HG03457 (cell line): ENCODE results near the gene HDDC3.

Experiments
- ATAC-seq: cut with Tn5 transposase; IDR thresholded peaks from one replicate; pipeline ENCODE4 v1.9.1; 2021; ENCODE audit warnings: moderate number of reproducible peaks; ENCODE audit not compliant: unreplicated experiment

The HDDC3 gene

DNA sequence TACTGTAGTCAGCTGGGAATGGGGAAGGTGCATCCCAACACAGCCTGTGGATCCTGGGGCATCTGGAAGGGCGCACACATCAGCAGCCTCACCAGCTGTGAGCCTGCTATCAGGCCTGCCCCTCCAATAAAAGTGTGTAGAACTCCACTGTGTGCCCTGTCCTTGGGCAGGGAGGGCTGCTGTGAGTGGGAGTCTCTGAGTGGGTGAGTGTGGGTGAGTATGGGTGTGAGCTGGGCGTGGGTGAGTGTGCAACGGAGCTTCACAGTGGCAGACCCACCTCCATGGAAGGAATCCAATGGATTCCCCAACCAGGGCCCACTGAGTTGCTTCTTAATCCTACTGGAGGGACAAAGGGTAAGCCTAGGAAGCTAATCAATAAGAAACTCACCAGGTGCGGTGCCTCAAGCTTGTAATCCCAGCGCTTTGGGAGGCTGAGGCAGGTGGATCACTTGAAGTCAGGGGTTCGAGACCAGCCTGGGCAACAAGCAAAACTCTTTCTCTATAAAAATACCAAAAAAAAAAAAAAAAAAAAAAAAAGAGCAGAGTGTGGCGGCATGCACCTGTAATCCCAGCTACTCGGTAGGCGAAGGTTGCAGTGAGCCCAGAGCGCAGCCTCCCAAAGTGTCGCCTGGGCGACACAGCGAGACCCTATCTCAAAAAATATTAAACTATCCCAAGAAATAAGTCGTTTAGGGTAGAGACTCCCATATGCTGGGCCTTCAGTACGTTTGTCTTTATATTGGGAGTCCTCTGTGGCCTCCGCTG lies 21.8 kb upstream of the HDDC3 start:
- no peak for ATAC-seq

DNA sequence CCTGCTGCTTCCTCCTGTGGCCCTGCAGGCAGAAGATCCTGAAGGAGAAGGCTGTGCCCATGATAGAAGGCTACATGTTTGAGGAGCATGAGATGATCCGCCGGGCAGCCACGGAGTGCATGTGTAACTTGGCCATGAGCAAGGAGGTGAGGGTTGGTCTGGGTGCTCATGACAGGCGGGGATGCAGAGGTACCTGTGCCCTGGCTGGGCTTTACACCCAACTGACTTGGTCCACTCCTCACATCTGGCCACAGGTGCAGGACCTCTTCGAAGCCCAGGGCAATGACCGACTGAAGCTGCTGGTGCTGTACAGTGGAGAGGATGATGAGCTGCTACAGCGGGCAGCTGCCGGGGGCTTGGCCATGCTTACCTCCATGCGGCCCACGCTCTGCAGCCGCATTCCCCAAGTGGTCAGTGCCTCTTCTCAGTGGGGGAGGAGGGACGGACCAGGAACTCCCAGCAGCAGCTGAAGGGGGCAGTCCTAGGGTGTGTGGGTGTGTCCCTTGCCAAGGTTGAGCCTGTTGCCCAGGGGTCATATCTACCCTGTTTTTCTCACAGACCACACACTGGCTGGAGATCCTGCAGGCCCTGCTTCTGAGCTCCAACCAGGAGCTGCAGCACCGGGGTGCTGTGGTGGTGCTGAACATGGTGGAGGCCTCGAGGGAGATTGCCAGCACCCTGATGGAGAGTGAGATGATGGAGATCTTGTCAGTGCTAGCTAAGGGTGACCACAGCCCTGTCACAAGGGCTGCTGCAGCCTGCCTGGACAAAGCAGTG lies 20.7 kb upstream of the HDDC3 start:
- no peak for ATAC-seq

DNA sequence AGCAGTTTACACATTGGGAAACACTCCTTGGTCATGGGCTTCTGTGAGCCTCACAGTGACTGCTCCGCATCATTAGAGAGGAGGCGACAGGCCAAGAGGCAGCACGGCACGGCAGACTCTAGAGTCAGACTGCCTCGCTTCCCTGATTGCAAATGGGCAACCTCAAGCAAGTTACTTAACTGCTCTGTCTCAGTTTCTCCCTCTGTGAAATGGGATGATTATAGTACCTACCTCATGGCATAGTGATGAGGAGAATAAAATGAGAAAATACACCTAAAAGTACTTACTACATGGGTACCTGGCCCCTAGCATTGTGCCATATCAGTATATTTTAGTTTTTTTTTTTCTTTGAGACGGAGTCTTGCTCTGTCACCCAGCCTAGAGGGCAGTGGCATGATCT lies 18.3 kb upstream of the HDDC3 start:
- ATAC-seq, result no peak

DNA sequence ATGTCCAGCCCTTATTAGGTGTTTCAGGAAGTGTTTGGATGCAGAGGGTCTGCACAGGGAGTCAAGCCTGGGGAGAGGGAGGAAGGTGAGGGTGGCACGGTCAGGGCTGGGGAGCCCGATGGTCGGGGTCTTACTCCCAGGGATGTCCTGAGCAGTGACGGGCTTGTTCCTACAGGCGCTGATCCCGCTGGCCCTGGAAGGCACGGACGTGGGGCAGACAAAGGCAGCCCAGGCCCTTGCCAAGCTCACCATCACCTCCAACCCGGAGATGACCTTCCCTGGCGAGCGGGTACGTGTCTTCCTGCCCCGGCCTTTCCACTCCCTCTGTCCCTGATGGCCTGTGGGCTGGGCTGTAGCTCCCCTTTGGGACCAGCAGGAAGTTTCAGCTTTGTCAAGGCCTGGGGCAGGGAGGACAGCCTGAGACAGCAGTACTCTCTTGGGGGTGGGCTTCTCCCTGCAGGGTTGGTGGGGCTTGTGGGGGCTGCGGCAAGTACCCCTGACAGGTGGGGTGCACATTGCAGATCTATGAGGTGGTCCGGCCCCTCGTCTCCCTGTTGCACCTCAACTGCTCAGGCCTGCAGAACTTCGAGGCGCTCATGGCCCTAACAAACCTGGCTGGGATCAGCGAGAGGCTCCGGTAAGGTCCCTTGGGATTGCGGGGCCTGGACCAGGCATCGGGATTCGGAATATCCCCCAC lies 17.8 kb upstream of the HDDC3 start:
- ATAC-seq, result no peak

DNA sequence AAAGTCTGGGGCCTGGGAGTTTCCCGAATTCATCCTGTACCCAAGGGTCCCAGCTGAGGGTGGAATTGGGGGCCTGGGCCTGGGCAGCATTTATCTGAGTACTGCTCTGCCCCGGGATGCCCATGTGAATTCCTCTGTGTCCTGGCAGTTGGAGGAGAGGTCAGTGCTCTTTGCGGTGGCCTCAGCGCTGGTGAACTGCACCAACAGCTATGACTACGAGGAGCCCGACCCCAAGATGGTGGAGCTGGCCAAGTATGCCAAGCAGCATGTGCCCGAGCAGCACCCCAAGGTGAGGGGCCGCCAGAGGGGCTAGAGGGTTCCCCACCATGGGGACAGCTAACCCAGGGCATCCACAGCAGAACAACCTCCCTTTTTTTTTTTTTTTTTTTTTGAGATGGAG lies 16.2 kb upstream of the HDDC3 start:
- ATAC-seq, result no peak

DNA sequence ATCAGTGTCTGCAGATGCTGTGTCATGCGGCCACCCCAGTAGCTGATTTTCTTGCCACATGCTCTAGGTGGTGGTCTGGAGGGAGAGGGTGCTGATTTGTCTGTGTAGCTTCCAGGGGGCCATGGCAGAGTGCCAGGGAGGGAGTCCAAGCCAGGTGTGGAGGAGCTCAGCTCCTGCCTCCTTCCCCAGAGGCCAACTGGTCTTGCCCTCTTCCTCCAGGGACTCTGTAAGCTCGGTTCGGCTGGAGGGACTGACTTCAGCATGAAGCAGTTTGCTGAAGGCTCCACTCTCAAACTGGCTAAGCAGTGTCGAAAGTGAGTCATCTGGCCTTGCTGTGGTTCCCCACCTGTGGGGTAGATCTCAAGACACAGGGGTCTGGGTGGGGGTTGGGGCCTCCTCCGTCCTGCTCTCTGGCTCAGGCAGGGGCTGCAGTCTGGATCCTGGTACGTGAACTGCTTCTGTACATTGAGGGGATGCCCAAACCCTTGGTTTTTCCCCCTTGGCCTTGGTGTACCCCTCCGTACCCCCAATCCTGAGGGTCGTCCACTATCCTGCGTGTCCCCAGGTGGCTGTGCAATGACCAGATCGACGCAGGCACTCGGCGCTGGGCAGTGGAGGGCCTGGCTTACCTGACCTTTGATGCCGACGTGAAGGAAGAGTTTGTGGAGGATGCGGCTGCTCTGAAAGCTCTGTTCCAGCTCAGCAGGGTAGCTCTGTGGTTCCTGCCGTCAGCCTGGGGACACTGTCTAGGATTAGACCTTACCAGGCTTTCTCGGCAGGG lies 15.4 kb upstream of the HDDC3 start:
- no peak for ATAC-seq

DNA sequence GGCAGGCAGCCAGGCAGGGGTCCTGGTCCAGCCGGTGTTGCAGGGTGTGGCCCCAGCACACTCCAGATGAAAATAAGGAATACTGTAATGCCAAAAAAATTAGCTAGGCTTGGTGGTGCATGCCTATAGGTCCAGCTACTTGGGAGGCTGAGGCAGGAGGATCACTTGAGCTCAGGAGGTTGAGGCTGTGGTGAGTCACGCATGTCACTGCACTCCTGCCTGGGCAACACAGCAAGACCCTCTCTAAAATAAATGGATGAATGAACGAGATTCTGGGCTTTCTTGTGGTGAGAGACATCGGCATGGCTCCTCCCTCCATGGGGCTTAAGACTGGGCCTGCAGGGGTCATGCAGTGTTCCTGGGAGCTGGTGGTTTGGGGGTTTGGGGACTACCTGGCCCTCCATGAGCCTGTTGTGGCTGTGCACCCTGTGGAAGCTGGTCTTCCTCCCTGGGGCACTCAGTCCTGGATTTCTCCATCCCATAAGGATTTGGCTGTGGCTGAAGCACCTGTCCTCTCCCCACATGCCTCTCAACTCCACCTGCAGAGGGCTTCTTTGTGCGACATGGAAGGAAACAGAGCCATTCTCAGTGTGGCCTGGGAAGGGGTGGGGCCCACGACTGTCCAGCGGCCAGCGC lies 14.7 kb upstream of the HDDC3 start:
- no peak for ATAC-seq

DNA sequence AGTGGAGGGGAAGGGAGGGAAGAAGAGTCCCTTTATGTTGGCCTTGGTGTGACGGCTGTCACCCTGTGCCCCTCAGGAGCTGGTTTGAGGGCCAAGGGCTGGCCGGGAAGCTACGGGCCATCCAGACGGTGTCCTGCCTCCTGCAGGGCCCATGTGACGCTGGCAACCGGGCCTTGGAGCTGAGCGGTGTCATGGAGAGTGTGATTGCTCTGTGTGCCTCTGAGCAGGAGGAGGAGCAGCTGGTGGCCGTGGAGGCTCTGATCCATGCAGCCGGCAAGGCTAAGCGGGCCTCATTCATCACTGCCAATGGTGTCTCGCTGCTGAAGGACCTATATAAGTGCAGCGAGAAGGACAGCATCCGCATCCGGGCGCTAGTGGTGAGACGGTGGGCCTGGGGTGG lies 14.2 kb upstream of the HDDC3 start:
- ATAC-seq, result no peak

DNA sequence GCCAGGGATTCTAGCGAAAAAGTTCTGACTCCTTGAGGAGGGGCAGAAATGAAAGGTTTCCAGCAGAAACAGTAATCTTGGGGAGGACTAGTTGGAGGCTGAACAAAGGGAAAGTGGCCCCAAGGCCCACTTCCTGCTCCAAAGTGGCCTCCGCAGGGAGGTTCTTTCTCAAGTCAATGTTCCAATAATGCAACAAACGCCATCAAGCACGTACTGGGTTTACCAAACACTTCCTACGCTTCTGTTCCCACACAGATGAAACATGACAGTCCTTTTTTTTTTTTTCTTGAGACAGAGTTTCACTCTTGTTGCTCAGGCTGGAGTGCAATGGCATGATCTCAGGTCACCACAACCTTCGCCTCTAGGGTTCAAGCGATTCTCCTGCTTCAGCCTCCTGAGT lies 12.7 kb upstream of the HDDC3 start:
- ATAC-seq, result no peak

DNA sequence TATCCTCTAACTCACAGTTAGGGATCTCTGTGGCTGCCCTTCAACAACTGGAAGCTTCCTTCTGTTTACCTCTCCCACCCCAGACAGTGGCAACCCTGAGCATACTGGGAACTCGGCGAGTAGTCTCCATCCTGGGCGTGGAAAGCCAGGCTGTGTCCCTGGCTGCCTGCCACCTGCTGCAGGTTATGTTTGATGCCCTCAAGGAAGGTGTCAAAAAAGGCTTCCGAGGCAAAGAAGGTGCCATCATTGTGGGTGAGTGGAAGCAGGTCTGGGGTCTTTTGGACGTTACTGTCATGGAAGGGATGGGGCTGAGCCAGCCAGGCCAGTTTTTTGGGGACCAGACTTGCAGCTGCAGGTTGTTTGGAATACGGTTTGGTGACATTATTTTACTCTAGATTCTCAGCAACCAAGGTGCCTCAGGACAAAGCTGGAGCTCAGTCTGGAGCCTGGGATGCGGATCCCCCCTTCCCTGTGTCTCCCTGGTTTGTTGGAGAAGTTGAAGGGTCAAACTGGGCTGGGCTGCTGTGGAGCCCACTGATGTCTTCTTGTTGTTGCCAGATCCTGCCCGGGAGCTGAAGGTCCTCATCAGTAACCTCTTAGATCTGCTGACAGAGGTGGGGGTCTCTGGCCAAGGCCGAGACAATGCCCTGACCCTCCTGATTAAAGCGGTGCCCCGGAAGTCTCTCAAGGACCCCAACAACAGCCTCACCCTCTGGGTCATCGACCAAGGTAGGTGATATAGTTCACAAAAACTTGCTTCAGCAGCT lies 10.2 kb upstream of the HDDC3 start:
- no peak for ATAC-seq

DNA sequence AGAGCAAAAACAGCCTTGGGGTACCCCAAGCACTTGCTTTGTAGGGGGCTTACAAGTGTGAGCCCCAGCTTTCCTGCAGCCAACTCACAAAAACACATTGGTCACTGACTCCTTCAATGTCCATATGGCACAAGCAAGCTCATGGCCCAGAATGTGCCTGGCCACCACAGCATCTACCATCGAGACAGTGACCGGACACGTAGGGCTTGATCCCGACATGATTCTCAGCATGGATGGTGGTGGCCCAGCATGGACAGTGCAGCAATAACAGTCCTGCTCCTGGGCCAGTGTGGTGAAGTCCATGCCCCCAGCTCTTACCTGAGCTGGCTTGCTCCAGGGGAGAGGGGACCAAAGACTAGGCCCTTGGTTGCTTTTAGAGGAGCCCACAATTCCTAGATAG lies 8.7 kb upstream of the HDDC3 start:
- no peak for ATAC-seq

DNA sequence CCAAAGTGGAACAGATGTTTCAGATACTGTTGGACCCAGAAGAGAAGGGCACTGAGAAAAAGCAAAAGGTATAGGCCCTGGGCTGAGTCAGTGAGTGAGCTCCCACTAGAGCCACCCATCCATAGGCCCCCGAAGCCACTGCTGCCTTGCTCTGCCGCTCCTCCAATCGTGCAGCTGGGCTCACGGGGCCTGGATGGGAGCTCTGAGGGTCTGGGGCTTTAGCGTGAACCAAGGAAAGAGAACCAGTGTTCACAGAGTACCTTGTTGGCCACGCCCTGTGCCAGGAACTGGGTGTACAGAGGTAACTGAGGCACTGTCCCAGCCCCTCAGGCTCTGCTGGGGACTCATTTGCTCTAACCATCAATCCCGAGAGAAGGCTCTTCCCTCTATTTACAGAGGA lies 7.4 kb upstream of the HDDC3 start:
- no peak for ATAC-seq

DNA sequence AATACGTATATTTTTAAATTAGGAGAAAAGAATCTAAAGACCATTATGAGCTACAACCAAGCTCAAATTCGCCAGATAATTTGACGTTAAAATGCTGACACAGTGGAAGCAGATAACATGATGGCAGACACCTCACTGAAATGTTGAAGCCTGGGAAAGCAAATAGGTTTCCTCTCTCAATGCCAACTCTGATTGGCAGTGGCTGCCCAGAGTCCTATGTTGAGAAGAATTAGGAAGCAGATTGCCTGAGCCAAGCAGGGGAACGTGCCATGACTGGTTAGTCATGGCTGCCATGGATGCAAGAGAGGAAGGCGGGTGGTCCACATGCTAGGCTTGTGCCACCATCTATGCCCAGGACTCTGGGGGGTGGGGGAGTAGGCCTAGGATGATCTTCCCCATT lies 5.9 kb upstream of the HDDC3 start:
- no peak for ATAC-seq

DNA sequence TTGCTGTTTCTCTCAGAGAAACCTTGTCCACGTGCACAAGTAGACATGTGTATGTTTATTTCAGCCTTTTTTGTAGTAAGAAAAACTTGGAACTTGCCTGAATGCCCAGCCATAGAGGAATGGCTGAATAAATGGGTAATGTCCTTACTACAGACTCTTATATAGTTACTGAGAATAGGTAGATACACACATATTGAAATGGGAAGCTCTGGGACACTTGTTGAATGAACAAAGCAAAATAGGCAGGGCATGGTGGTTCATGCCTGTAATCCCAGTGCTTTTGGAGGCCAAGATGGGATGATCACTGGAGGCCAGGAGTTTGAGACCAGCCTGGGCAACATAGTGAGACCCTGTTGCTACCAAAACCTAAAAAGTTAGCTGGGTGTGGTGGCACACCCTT lies 4.5 kb upstream of the HDDC3 start:
- ATAC-seq, result no peak

DNA sequence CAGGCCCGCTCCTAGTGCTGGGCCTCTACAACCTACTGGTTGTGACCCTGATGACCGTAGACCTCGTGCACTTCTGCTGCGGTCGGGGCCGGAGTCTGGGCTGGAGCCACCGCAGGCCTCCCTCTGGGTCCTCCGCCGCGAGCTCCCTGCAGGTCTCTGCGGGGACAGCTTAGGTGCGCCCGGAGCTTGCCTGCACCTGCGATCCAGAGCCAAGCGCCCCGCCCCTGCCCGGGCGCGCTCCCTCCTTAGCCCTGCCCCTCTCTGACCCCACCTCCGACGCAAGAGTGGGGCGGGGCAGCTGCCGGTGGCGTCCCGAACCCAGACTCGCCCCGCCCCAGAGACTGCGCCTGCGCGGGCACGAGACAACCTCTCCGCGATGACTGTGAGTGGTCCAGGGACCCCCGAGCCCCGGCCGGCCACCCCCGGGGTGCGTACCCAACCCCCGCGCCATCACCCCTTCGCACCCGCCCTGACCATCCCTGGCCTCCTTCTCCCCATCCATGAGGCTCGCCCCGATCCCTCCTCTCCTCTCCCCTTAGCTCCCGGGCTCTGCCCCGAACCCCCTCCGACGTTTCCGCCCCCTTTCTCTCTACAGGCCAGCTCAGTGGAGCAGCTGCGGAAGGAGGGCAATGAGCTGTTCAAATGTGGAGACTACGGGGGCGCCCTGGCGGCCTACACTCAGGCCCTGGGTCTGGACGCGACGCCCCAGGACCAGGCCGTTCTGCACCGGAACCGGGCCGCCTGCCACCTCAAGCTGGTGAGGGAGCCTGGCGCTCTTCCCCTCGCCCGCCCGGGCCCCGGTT lies 2.8 kb upstream of the HDDC3 start, which contains the start of gene UNC45A:
UNC45A (plus strand) TSS at position 337 of the 803 bp plus-strand sequence; CDS start at position 377, 40 bp downstream.
- peak; percentile 42 for ATAC-seq

DNA sequence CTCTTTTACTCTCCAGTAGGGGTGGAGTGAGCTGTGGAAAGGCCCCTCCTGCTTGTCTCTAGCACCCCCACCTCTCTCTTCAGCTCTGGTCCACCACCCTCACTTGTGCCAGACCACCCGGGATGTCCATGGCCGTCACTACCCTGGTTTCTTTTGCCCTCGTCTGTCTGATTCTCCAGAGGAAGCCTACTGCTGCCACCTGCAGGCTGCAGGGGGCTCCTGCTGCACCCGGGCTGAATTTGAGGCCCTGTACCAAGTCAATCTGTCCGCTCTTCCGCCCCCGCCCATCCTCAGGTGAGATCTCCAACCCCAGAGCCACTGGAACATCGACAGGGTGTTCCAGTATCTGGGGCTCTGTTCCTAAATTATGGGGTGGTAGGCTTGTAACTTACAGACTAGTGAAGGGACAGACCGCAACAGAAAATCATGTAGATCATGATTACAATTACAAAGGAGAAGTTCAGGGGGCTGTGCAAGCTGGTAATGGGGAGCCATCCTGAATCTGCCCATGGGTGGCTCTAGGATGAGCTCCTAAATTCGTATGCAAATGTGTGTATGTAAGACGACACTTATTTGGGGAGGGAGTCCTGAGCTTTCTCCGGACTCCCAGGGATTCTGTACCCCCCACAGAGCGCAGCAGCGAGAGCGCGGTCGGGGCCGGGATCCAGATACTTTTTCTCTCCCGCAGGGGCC lies 2.1 kb upstream of the HDDC3 start:
- peak; percentile 27 for ATAC-seq

DNA sequence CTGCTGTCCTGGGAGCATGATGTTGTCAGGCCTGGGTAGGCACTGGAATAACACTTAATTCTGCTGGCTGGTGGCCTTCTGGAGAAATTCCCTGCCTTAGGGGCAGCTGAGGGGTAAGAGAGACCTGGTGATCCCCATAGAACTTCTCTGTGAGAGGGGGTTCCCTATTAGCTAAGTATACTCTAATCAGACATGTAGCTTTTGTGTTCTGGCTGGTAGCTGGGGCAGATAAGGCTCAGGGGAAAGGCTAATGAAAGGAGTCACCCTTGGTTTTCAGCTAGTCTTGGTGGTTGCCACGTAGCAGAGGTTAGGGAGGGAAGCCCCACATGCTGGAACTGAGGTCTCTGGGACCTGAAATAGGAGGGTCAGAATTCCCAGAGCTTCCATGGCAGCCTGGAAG lies 952 bp upstream of the HDDC3 start:
- no peak for ATAC-seq

DNA sequence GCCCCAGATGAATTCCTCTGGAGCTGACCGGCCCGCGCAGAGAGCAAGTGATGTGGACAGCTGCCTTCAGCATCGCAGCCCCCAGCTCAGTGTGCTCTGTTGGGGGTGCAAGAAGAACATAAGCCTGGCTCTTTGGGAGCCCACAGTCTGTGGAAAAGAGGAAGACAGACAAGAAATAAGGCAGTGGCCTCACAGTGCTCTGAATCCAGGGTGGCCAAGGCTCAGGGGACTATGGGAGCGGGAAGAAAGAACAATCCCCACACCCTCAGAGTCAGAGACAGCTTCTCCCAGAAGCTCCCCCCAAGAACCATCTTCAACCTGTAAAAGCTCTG lies 277 bp upstream of the HDDC3 start:
- ATAC-seq, result no peak

DNA sequence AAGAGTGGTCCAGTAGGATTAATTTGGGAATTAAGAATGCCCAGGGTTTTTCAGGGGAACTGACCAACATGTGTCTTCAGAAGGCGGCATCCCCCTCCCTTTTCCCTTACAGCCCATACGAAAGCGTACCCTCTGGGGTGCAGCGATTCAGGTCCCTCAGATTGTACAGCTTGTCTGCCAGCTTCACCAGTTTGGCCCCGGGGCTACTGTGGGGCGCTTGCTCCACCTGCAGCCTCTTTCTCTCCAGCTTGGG lies 848 bp downstream of the HDDC3 start:
- no peak for ATAC-seq
